MM.1S (cell line): ENCODE data around the gene ENHO.
"Not testable (repeated sequence)": the region's sequence is repeated elsewhere in the genome, so short reads cannot be mapped to it uniquely, and the experiment has no call there.

ENCODE experiments used
- DNase-seq: peaks from one replicate; pipeline ENCODE4 v3.0.0-alpha.2; 2015
- H2AFZ ChIP-seq: fragments of 300-600 bp; sonication (generic); 2 replicates; pipeline ENCODE4 v1.6.0; 2016; ENCODE audit warnings: antibody characterized with exemption, low read length
- H3F3A ChIP-seq: fragments of 300-600 bp; sonication (generic); 2 replicates; pipeline ENCODE4 v1.6.1; 2016; ENCODE audit warnings: mild to moderate bottlenecking, antibody characterized with exemption, low read length, moderate library complexity, mixed read lengths; ENCODE audit not compliant: insufficient read depth
- H3K27ac ChIP-seq: fragments of 300-600 bp; sonication (generic); 2 replicates; pipeline ENCODE4 v1.5.1; 2016; ENCODE audit warnings: mild to moderate bottlenecking, low read length
- H3K27me3 ChIP-seq: fragments of 300-600 bp; sonication (generic); replicated peaks from 2 replicates; pipeline ENCODE4 v1.6.0; 2016; ENCODE audit warnings: low read length; ENCODE audit not compliant: insufficient read depth
- H3K36me3 ChIP-seq: fragments of 300-600 bp; sonication (generic); replicated peaks from 2 replicates; pipeline ENCODE4 v1.6.1; 2016; ENCODE audit warnings: mild to moderate bottlenecking, low read length, mixed read lengths; ENCODE audit not compliant: insufficient read depth
- H3K4me1 ChIP-seq: fragments of 300-600 bp; sonication (generic); 2 replicates; pipeline ENCODE4 v1.6.1; 2016; ENCODE audit warnings: low read length, mixed read lengths
- H3K4me2 ChIP-seq: fragments of 300-600 bp; sonication (generic); 2 replicates; pipeline ENCODE4 v1.6.0; 2016; ENCODE audit warnings: low read depth, low read length
- H3K4me3 ChIP-seq: fragments of 300-600 bp; sonication (generic); 2 replicates; pipeline ENCODE4 v1.5.1; 2016; ENCODE audit warnings: low read length, mixed read lengths
- H3K79me2 ChIP-seq: fragments of 300-600 bp; sonication (generic); 2 replicates; pipeline ENCODE4 v1.6.1; 2016; ENCODE audit warnings: mixed run types, low read length, mixed read lengths
- H3K9ac ChIP-seq: fragments of 300-600 bp; sonication (generic); 2 replicates; pipeline ENCODE4 v1.6.1; 2016; ENCODE audit warnings: low read length, mixed read lengths
- H3K9me2 ChIP-seq: fragments of 300-600 bp; sonication (generic); replicated peaks from 2 replicates; pipeline ENCODE4 v1.6.1; 2016; ENCODE audit warnings: mild to moderate bottlenecking, low read length, mixed read lengths; ENCODE audit not compliant: insufficient read depth
- H3K9me3 ChIP-seq: fragments of 300-600 bp; sonication (generic); replicated peaks from 2 replicates; pipeline ENCODE4 v1.6.1; 2016; ENCODE audit warnings: mild to moderate bottlenecking, low read length, mixed read lengths; ENCODE audit not compliant: insufficient read depth
- H4K20me1 ChIP-seq: fragments of 300-600 bp; sonication (generic); 2 replicates; pipeline ENCODE4 v1.6.1; 2016; ENCODE audit warnings: mild to moderate bottlenecking, low read length, moderate library complexity, mixed read lengths; ENCODE audit not compliant: insufficient read depth
- CTCF ChIP-seq: fragments of 300-600 bp; sonication (generic); IDR thresholded peaks from 2 replicates; pipeline ENCODE4 v1.5.1; 2016; ENCODE audit warnings: antibody characterized with exemption, low read length, mixed read lengths
- EZH2 ChIP-seq: fragments of 300-600 bp; sonication (generic); optimal IDR thresholded peaks from 2 replicates; pipeline ENCODE3; 2017; ENCODE audit warnings: low read depth, mild to moderate bottlenecking, antibody characterized with exemption, low read length, mixed read lengths
- EZH2phosphoT487 ChIP-seq: fragments of 300-600 bp; sonication (generic); IDR thresholded peaks from 2 replicates; pipeline ENCODE4 v1.6.1; 2018; ENCODE audit warnings: antibody characterized with exemption, low read length

The ENHO gene

GRCh38 chr9:34486572-34486971, 36.2 kb downstream of the ENHO start:
- Histone ChIP-seq H3K27me3 (no peaks in the 10 kb centered on the region), H3K4me2 (no peak overlapping the region), H3K9me2 (no peaks in the 10 kb centered on the region), H3K27ac (no peak overlapping the region), H3K36me3 (no peaks in the 10 kb centered on the region), H3F3A (no peaks in the 10 kb centered on the region), H3K79me2 (no peaks in the 10 kb centered on the region), H3K4me1 (no peaks in the 10 kb centered on the region), H4K20me1 (no peaks in the 10 kb centered on the region), H2AFZ (no peak overlapping the region), H3K9ac (no peak overlapping the region), H3K4me3 (no peak overlapping the region), H3K9me3 (no peaks in the 10 kb centered on the region)
- DNase-seq: no peak
- TF ChIP-seq CTCF (no peak), EZH2 (no peak), EZH2phosphoT487 (no peak)

- no peaks in the 10 kb centered on the region for H3K9me2 ChIP-seq
- H3F3A ChIP-seq: no peaks in the 10 kb centered on the region
- no peak for DNase-seq
- no peaks in the 10 kb centered on the region for H4K20me1 ChIP-seq
- no peak overlapping the region for H2AFZ ChIP-seq
- H3K4me3 ChIP-seq: no peak overlapping the region
- no peak overlapping the region for H3K9ac ChIP-seq
- no peaks in the 10 kb centered on the region for H3K9me3 ChIP-seq
- H3K27me3 ChIP-seq: no peaks in the 10 kb centered on the region
- no peaks in the 10 kb centered on the region for H3K36me3 ChIP-seq
- no peaks in the 10 kb centered on the region for H3K79me2 ChIP-seq
- H3K4me2 ChIP-seq: no peak overlapping the region
- TF ChIP-seq EZH2phosphoT487 (no peak), EZH2 (no peak), CTCF (no peak)
- no peak overlapping the region for H3K27ac ChIP-seq
- no peaks in the 10 kb centered on the region for H3K4me1 ChIP-seq
Measured at GRCh38 chr9:34485822-34486221, 37.0 kb downstream of the ENHO start.

- no peaks in the 10 kb centered on the region for H3K9me3 ChIP-seq
- TF ChIP-seq CTCF (no peak), EZH2 (no peak), EZH2phosphoT487 (no peak)
- H3K79me2 ChIP-seq: no peaks in the 10 kb centered on the region
- no peaks in the 10 kb centered on the region for H3F3A ChIP-seq
- no peaks in the 10 kb centered on the region for H3K27me3 ChIP-seq
- no peak overlapping the region for H3K4me2 ChIP-seq
- DNase-seq: no peak
- H3K27ac ChIP-seq: no peak overlapping the region
- H3K36me3 ChIP-seq: no peaks in the 10 kb centered on the region
- H4K20me1 ChIP-seq: no peaks in the 10 kb centered on the region
- H2AFZ ChIP-seq: no peak overlapping the region
- no peaks in the 10 kb centered on the region for H3K9me2 ChIP-seq
- no peak overlapping the region for H3K4me3 ChIP-seq
- no peak overlapping the region for H3K9ac ChIP-seq
- no peaks in the 10 kb centered on the region for H3K4me1 ChIP-seq
Measured at GRCh38 chr9:34484678-34485077, 38.1 kb downstream of the ENHO start.

DNA sequence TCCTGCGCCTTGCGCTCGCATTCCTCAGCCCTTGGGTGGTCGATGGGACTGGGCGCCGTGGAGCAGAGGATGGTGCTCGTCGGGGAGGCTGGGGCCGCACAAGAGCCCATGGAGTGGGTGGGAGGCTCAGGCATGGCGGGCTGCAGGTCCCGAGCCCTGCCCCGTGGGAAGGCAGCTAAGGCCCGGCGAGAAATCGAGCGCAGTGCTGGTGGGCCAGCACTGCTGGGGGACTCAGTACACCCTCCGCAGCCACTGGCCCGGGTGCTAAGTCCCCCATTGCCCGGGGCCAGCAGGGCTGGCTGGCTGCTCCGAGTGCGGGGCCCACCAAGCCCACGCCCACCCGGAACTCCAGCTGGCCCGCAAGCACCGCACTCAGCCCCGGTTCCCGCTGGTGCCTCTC, 40.0 kb downstream of the ENHO start:
- not testable (repeated sequence) for H3K4me2 ChIP-seq, H3K36me3 ChIP-seq, H3K9me3 ChIP-seq, H3F3A ChIP-seq, H3K4me3 ChIP-seq, H3K9me2 ChIP-seq, H2AFZ ChIP-seq, DNase-seq, H3K27me3 ChIP-seq, H3K27ac ChIP-seq, H3K79me2 ChIP-seq, H3K9ac ChIP-seq, H4K20me1 ChIP-seq, H3K4me1 ChIP-seq

- not testable (repeated sequence) for H3K36me3 ChIP-seq, H3K27me3 ChIP-seq, H3K79me2 ChIP-seq, DNase-seq, H3K4me1 ChIP-seq, H3K9me2 ChIP-seq, H2AFZ ChIP-seq, H3F3A ChIP-seq, H3K4me2 ChIP-seq, H3K9me3 ChIP-seq, H4K20me1 ChIP-seq, H3K4me3 ChIP-seq, H3K27ac ChIP-seq, H3K9ac ChIP-seq
Measured at GRCh38 chr9:34481620-34482019, 41.2 kb downstream of the ENHO start.
